HepG2 (cell line): Measurements from ENCODE around the gene MTA3. TPM values are rescaled to one million over a fixed set of nuclear protein-coding genes. Genes with fewer than 3 reads are reported as not detected.

ENCODE experiments used
- MBD4 ChIP-seq: IDR thresholded peaks from 2 replicates; pipeline ENCODE4 v1.6.1; 2012; ENCODE audit warnings: low read length, inconsistent platforms, borderline replicate concordance
- NBN ChIP-seq: fragments of 450-650 bp; conservative IDR thresholded peaks from 2 replicates; pipeline ENCODE4 v1.6.1; 2017
- NCOA5 ChIP-seq: sonication (generic); formaldehyde crosslinking; IDR thresholded peaks from 2 replicates; pipeline ENCODE4 v1.4.0; 2020; ENCODE audit warnings: missing genetic modification reagents
- ZNF142 ChIP-seq: sonication (generic); formaldehyde crosslinking; IDR thresholded peaks from 2 replicates; pipeline ENCODE4 v1.4.0; 2020; ENCODE audit warnings: missing genetic modification reagents
- ZNF224 ChIP-seq: sonication (generic); formaldehyde crosslinking; IDR thresholded peaks from 2 replicates; pipeline ENCODE4 v1.5.0; 2020; ENCODE audit warnings: mild to moderate bottlenecking, missing genetic modification reagents
- ZNF260 ChIP-seq: sonication (generic); formaldehyde crosslinking; IDR thresholded peaks from 2 replicates; pipeline ENCODE4 v1.4.0; 2020; ENCODE audit warnings: missing genetic modification reagents, low read depth, mild to moderate bottlenecking, borderline replicate concordance
- ZNF326 ChIP-seq: sonication (generic); formaldehyde crosslinking; IDR thresholded peaks from 2 replicates; pipeline ENCODE4 v1.4.0; 2020; ENCODE audit warnings: missing genetic modification reagents, borderline replicate concordance
- ZNF609 ChIP-seq: sonication (generic); formaldehyde crosslinking; IDR thresholded peaks from 2 replicates; pipeline ENCODE4 v1.4.0; 2020; ENCODE audit warnings: mild to moderate bottlenecking, missing genetic modification reagents, borderline replicate concordance
- ZNF614 ChIP-seq: IDR thresholded peaks from 2 replicates; pipeline ENCODE4 v1.6.1; 2018; ENCODE audit warnings: missing biosample characterization, missing genetic modification reagents, inconsistent platforms, borderline replicate concordance
- ZNF646 ChIP-seq: sonication (generic); formaldehyde crosslinking; IDR thresholded peaks from 2 replicates; pipeline ENCODE4 v1.9.0; 2021; ENCODE audit warnings: mild to moderate bottlenecking, missing genetic modification reagents
- ZNF709 ChIP-seq: sonication (generic); formaldehyde crosslinking; IDR thresholded peaks from 2 replicates; pipeline ENCODE4 v1.5.0; 2020; ENCODE audit warnings: mild to moderate bottlenecking, missing genetic modification reagents
- polyA plus RNA-seq, 8 experiments: library from polyadenylated mRNA; depleted of rRNA in 3 of 8; stranded (reverse) in 7 of 8; unstranded in 1 of 8; fragments of >200 nt; fragmentation: Illumina TruSeq in 4 of 8; extraction: Trizol in 4 of 8; gene quantifications; 2 replicates each; pipeline versions ENCODE4 v1.2.1 to v1.2.3, GENCODE V29; 2011 to 2016; ENCODE audit warnings: low read depth in 4 of 8, missing spikeins in 1 of 8, mixed read lengths in 1 of 8; ENCODE audit not compliant: insufficient read depth in 1 of 8
- total RNA-seq, 5 experiments: library from RNA; depleted of rRNA; stranded (reverse); fragments of >200 nt; fragmentation: Illumina TruSeq; extraction: Trizol; gene quantifications; 2 replicates each; pipeline ENCODE4 v1.2.3, GENCODE V29; 2016; ENCODE audit warnings: low read depth in 1 of 5

MTA3 gene
- total and polyA plus RNA-seq, 2 of the 13 experiments (the other 11 are each of a cell fraction or from before 2014, with no cell fraction given), result 48.8 to 77.8 TPM

- no peak for TF ChIP-seq ZNF326 (CRISPR knock-in tag)
- TF ChIP-seq ZNF142, result peak; percentile 97
- no peak for TF ChIP-seq ZNF646 (CRISPR knock-in tag)
- no peak for TF ChIP-seq NBN
- TF ChIP-seq ZNF224, result peak; percentile 98
- peak; percentile 89 for TF ChIP-seq ZNF709 (CRISPR knock-in tag)
- TF ChIP-seq NCOA5, result peak; percentile 87; the same call in 1 of the 2 replicates
- peak; percentile 92 for TF ChIP-seq ZNF609 (CRISPR knock-in tag)
- TF ChIP-seq ZNF614 (CRISPR knock-in tag), result peak; percentile 90
- 0 out of 2 replicates have a peak, but pooled peaks have one; percentile 90 for TF ChIP-seq ZNF260 (CRISPR knock-in tag)
- no peak for TF ChIP-seq MBD4
Measured at GRCh38 chr2:42792583-42793333, 224.3 kb downstream of the MTA3 start, which contains the start of gene HAAO (continued).
